ENCODE data around the gene DHX8. TPM values are rescaled to one million over a fixed set of nuclear protein-coding genes. Genes with fewer than 3 reads are reported as not detected.

Gene DHX8
- total and polyA plus RNA-seq, 2 of the 8 experiments (the other 6 are each of a cell fraction or from before 2014, with no cell fraction given) = 30.5 to 59.4 TPM

DNA sequence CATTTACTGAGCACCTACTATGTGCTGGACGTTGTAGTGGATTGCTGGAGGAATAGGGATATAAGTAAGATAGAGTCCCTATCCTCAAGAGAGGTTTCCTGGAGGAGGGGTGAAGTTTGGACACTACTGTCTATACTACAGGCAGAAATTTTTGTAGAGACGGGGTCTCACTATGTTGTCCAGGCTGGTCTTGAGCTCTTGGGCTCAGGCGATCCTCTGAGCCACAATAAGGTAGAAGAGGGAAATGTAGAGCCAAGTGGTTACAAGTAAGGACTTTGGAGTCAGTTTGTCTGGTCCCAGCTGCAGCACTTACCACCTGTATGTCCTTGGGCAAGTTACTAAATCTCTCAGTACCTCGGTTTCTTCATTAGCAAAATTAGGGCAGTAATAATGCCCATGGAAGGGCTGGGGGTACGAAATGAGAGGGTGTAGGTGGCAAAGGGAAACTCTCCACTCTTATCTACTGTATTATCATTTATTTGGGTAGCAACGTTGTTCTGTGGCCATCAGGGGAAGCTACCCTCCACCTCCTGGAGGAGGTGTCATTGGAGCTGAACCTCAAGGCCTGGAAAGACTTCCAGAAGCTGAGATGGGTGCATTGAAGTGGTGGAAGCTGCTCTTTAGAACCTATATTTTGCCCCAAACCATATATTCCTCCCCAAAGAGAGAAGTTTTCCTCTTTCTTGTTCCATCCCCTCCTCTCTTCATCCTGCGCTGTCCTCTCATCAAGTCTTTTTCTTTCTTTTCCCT lies 34.9 kb upstream of the DHX8 start (continued):
- TF ChIP-seq, protein P1, sequence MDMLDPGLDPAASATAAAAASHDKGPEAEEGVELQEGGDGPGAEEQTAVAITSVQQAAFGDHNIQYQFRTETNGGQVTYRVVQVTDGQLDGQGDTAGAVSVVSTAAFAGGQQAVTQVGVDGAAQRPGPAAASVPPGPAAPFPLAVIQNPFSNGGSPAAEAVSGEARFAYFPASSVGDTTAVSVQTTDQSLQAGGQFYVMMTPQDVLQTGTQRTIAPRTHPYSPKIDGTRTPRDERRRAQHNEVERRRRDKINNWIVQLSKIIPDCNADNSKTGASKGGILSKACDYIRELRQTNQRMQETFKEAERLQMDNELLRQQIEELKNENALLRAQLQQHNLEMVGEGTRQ (IDR thresholded peaks at IDR 0.05; ENCODE audit: low read length) = no peak
- TF ChIP-seq BACH1 (IDR thresholded peaks at IDR 0.05; ENCODE audit: low read length) (no peak), BCL11A (IDR thresholded peaks at IDR 0.05; ENCODE audit: low read depth in 2 of 2, low read length in 2 of 2) (no peak), SIRT6 (IDR thresholded peaks at IDR 0.05; ENCODE audit: low read length) (no peak), TEAD4 (IDR thresholded peaks at IDR 0.05; ENCODE audit: low read depth, low read length) (no peak), YY1 (IDR thresholded peaks at IDR 0.05; ENCODE audit: low read depth, low read length) (no peak)
- TF ChIP-seq, protein P2, sequence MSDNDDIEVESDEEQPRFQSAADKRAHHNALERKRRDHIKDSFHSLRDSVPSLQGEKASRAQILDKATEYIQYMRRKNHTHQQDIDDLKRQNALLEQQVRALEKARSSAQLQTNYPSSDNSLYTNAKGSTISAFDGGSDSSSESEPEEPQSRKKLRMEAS (IDR thresholded peaks at IDR 0.05) = no peak

Measured in H1 (cell line).